ENCODE measurements around the gene LAMP5. TPM values are rescaled to one million over a fixed set of nuclear protein-coding genes. Genes with fewer than 3 reads are reported as not detected.

Gene LAMP5
- polyA plus RNA-seq, 1 donor (not counting 4 experiments of a cell fraction or from before 2014, with no cell fraction given), result not detected

- dilution Hi-C loops (cut with MboI; ENCODE audit: extremely low pct_ligation_motif_present, low sequenced_read_pairs), result no loop called here
- TF ChIP-seq CTCF (optimal IDR thresholded peaks at IDR 0.05 in 1 of 3, IDR thresholded peaks at IDR 0.05 in 1 of 3, conservative IDR thresholded peaks at IDR 0.05 in 1 of 3; ENCODE audit: extremely low read depth in 1 of 3, insufficient read depth in 2 of 3, low read length in 3 of 3), result no peak
- TF ChIP-seq EZH2 (IDR thresholded peaks at IDR 0.05; ENCODE audit: low read length), result no peak
- no peaks in the 10 kb centered on the region for H3K9me1 ChIP-seq (ENCODE audit: control insufficient read depth, extremely low read depth, insufficient read depth, low read length)
- no peaks in the 10 kb centered on the region for H4K20me1 ChIP-seq (ENCODE audit: control insufficient read depth, extremely low read depth, insufficient read depth, low read length)
- H3K27ac ChIP-seq (ENCODE audit: control insufficient read depth, insufficient read depth, low read length), result no peak overlapping the region
- no peak overlapping the region for H3K9ac ChIP-seq (ENCODE audit: control insufficient read depth, extremely low read depth, insufficient read depth, low read length)
- no peaks in the 10 kb centered on the region for H3K36me3 ChIP-seq (ENCODE audit: control insufficient read depth in 2 of 2, extremely low read depth in 1 of 2, insufficient read depth in 2 of 2, low read length in 2 of 2)
- no peaks in the 10 kb centered on the region for H3K4me1 ChIP-seq (ENCODE audit: control insufficient read depth, extremely low read depth, insufficient read depth, low read length)
- FAIRE-seq (no peak), DNase-seq (ENCODE audit: low read depth, low spot score) (no peak)
- no peaks in the 10 kb centered on the region for H3K27me3 ChIP-seq (ENCODE audit: control insufficient read depth, extremely low read depth, insufficient read depth, low read length)
- H3K4me2 ChIP-seq (ENCODE audit: control insufficient read depth, extremely low read depth, insufficient read depth, low read depth, low read length), result no peak overlapping the region
- no peak overlapping the region for H3K4me3 ChIP-seq (ENCODE audit: control insufficient read depth in 2 of 3, extremely low read depth in 1 of 3, insufficient read depth in 2 of 3, low read depth in 1 of 3, low read length in 3 of 3)
- H3K79me2 ChIP-seq (ENCODE audit: control insufficient read depth, insufficient read depth, low read length), result no peaks in the 10 kb centered on the region
- no peak overlapping the region for H2AFZ ChIP-seq (ENCODE audit: control insufficient read depth, low read length)
- H3K9me3 ChIP-seq (ENCODE audit: control insufficient read depth, low read depth, low read length), result no peaks in the 10 kb centered on the region
Observed at GRCh38 chr20:9476174-9476573, 38.2 kb upstream of the LAMP5 start.

- TF ChIP-seq CTCF (optimal IDR thresholded peaks at IDR 0.05 in 1 of 3, IDR thresholded peaks at IDR 0.05 in 1 of 3, conservative IDR thresholded peaks at IDR 0.05 in 1 of 3; ENCODE audit: extremely low read depth in 1 of 3, insufficient read depth in 2 of 3, low read length in 3 of 3) (no peak), EZH2 (IDR thresholded peaks at IDR 0.05; ENCODE audit: low read length) (no peak)
- Histone ChIP-seq H3K4me1 (ENCODE audit: control insufficient read depth, extremely low read depth, insufficient read depth, low read length) (no peaks in the 10 kb centered on the region), H4K20me1 (ENCODE audit: control insufficient read depth, extremely low read depth, insufficient read depth, low read length) (no peaks in the 10 kb centered on the region), H2AFZ (ENCODE audit: control insufficient read depth, low read length) (no peak overlapping the region), H3K4me2 (ENCODE audit: control insufficient read depth, extremely low read depth, insufficient read depth, low read depth, low read length) (no peak overlapping the region), H3K9me1 (ENCODE audit: control insufficient read depth, extremely low read depth, insufficient read depth, low read length) (no peaks in the 10 kb centered on the region), H3K9ac (ENCODE audit: control insufficient read depth, extremely low read depth, insufficient read depth, low read length) (no peak overlapping the region), H3K9me3 (ENCODE audit: control insufficient read depth, low read depth, low read length) (no peaks in the 10 kb centered on the region), H3K79me2 (ENCODE audit: control insufficient read depth, insufficient read depth, low read length) (no peaks in the 10 kb centered on the region), H3K27ac (ENCODE audit: control insufficient read depth, insufficient read depth, low read length) (no peak overlapping the region), H3K4me3 (ENCODE audit: control insufficient read depth in 2 of 3, extremely low read depth in 1 of 3, insufficient read depth in 2 of 3, low read depth in 1 of 3, low read length in 3 of 3) (no peak overlapping the region), H3K27me3 (ENCODE audit: control insufficient read depth, extremely low read depth, insufficient read depth, low read length) (no peaks in the 10 kb centered on the region), H3K36me3 (ENCODE audit: control insufficient read depth in 2 of 2, extremely low read depth in 1 of 2, insufficient read depth in 2 of 2, low read length in 2 of 2) (no peaks in the 10 kb centered on the region)
- DNase-seq (ENCODE audit: low read depth, low spot score) (no peak), FAIRE-seq (no peak)
- dilution Hi-C loops (cut with MboI; ENCODE audit: extremely low pct_ligation_motif_present, low sequenced_read_pairs), result no loop called here
Observed at GRCh38 chr20:9476637-9477036, 37.8 kb upstream of the LAMP5 start.
